NB4 (cell line): ENCODE data around the gene ABCG1.

Experiments used
- CTCF ChIP-seq: IDR thresholded peaks from one replicate; pipeline ENCODE4 v1.5.1; 2012; ENCODE audit warnings: low read depth, low read length
- MAX ChIP-seq: IDR thresholded peaks from 2 replicates; pipeline ENCODE4 v1.6.1; 2011; ENCODE audit warnings: low read depth, low read length
- POLR2A ChIP-seq: IDR thresholded peaks from 2 replicates; pipeline ENCODE4 v1.6.1; 2011; ENCODE audit warnings: mild to moderate bottlenecking; ENCODE audit not compliant: insufficient read length; ENCODE audit errors: extremely low read depth

GRCh38 chr21:42195378-42196031 lies 23.4 kb upstream of the ABCG1 start:
- TF ChIP-seq CTCF, result no peak
- TF ChIP-seq POLR2A, result no peak
- TF ChIP-seq MAX, result peak; percentile 76
